ENCODE results near the gene STOM. TPM values are rescaled to one million over a fixed set of nuclear protein-coding genes. Genes with fewer than 3 reads are reported as not detected.

STOM gene
- total RNA-seq, 1 donor from 2014 or later: 53.2 TPM

- H3K27me3 Mint-ChIP-seq (ENCODE audit: unreplicated experiment): no peaks in the 10 kb centered on the region
- no peaks in the 10 kb centered on the region for H3K36me3 Mint-ChIP-seq (ENCODE audit: unreplicated experiment)
- TF ChIP-seq CTCF (IDR thresholded peaks at IDR 0.05): no peak
- DNase-seq (ENCODE audit: extremely low spot score, unreplicated experiment): no peak
- H3K4me3 Mint-ChIP-seq (ENCODE audit: unreplicated experiment): no peak overlapping the region
- H3K27ac Mint-ChIP-seq (ENCODE audit: unreplicated experiment): peak overlapping the region; percentile 66
- H3K9me3 Mint-ChIP-seq (ENCODE audit: unreplicated experiment): no peaks in the 10 kb centered on the region
- H3K4me1 Mint-ChIP-seq (ENCODE audit: unreplicated experiment): peaks cover 52% of the 10 kb centered on the region
Observed at GRCh38 chr9:121360601-121361374, 9.3 kb downstream of the STOM start.

DNA sequence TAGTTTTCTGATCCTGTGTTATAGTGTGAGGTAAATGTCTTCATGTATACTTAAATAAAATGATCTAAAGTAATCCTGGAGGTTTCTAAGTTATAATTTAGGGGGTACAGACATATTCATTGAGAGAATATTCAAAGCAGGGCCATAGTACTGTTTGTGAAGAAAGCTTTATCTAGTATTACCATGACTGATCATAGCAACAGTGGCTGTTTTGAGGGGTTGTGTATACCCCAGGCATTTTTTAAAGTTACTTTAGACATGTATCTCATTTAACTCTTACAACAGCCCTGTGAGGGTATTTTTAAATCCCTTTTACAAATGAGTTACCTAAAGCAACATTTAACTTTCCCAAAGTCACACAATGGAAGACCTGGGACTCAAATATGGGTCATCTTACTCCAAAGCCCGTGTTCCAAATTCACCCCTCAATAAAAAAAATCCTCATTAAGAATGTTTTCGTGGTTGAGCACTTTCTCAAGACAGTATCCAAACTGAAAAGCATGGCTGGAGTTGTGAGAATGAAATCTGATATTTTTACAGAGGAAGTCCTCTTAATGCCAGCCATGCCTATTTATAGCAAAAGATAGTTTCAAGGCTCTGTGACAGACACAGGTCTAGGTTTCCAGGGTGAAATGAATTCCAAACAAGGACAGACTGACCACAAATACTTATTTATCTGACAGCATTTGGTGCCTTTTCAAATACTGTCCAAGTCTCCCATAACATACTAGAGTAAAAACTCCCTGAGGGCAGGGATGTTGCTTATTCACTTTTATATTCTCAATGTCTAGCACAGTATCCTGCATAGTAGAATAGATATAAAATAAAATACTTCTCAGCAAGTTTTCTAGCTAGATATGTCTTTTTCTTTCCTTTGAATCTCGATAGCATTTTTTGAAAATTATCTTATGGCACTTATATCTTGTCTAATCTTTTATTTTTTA is 10.4 kb downstream of the STOM start:
- DNase-seq (ENCODE audit: extremely low spot score, unreplicated experiment): no peak
- Mint-ChIP-seq H3K4me3 (ENCODE audit: unreplicated experiment) (no peak overlapping the region), H3K36me3 (ENCODE audit: unreplicated experiment) (no peaks in the 10 kb centered on the region), H3K4me1 (ENCODE audit: unreplicated experiment) (peaks cover 44% of the 10 kb centered on the region), H3K27ac (ENCODE audit: unreplicated experiment) (peak overlapping the region; percentile 71), H3K9me3 (ENCODE audit: unreplicated experiment) (no peaks in the 10 kb centered on the region), H3K27me3 (ENCODE audit: unreplicated experiment) (no peaks in the 10 kb centered on the region)
- no peak for TF ChIP-seq CTCF (IDR thresholded peaks at IDR 0.05)

DNA sequence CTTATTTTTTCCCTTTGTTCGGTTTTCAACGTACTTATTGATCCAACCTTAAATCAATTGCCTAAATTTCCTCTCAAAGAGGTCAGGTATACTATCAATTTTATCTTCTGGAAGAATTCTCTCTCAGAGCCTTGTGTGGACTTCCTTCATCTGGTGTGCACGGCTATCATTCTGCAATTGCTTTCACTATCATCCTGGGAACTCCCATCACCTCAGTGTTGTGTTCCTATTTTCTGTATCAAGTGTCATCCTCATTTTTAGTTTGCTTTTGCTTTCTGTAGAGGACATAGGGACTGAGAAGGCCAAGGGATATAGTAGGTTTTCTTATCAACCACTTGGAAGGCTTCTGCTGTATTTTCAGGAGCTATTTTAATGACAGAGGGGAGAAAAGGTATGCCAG is 11.3 kb downstream of the STOM start:
- Mint-ChIP-seq H3K36me3 (ENCODE audit: unreplicated experiment) (no peaks in the 10 kb centered on the region), H3K4me3 (ENCODE audit: unreplicated experiment) (no peak overlapping the region), H3K27ac (ENCODE audit: unreplicated experiment) (no peak overlapping the region), H3K27me3 (ENCODE audit: unreplicated experiment) (no peaks in the 10 kb centered on the region), H3K4me1 (ENCODE audit: unreplicated experiment) (peaks cover 40% of the 10 kb centered on the region), H3K9me3 (ENCODE audit: unreplicated experiment) (no peaks in the 10 kb centered on the region)
- TF ChIP-seq CTCF (IDR thresholded peaks at IDR 0.05): no peak
- no peak for DNase-seq (ENCODE audit: extremely low spot score, unreplicated experiment)

DNA sequence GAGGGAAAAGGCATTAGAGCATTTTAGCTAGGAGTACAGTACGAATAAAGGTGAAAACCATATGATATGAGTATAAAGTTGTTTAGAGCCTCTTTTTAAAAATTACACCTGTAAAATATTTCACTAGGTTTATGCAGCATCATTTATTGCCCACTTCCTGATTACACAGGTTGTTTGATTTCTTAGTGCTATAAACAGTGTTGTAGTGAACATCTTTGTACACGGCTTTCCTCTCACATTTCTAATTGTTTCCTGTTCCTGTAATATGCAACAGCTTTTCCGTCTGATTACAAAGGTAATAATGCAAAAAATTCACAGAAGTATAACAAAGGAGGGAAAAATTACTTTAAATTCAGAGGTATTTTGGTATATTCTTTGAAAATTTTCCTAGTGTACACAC is 13.0 kb downstream of the STOM start:
- H3K9me3 Mint-ChIP-seq (ENCODE audit: unreplicated experiment): no peaks in the 10 kb centered on the region
- H3K27ac Mint-ChIP-seq (ENCODE audit: unreplicated experiment): no peak overlapping the region
- DNase-seq (ENCODE audit: extremely low spot score, unreplicated experiment): no peak
- H3K27me3 Mint-ChIP-seq (ENCODE audit: unreplicated experiment): no peaks in the 10 kb centered on the region
- TF ChIP-seq CTCF (IDR thresholded peaks at IDR 0.05): no peak
- no peak overlapping the region for H3K4me3 Mint-ChIP-seq (ENCODE audit: unreplicated experiment)
- peaks cover 26% of the 10 kb centered on the region for H3K4me1 Mint-ChIP-seq (ENCODE audit: unreplicated experiment)
- no peaks in the 10 kb centered on the region for H3K36me3 Mint-ChIP-seq (ENCODE audit: unreplicated experiment)

- H3K27ac Mint-ChIP-seq (ENCODE audit: unreplicated experiment): no peak overlapping the region
- no peaks in the 10 kb centered on the region for H3K27me3 Mint-ChIP-seq (ENCODE audit: unreplicated experiment)
- TF ChIP-seq CTCF (IDR thresholded peaks at IDR 0.05): no peak
- peaks cover 28% of the 10 kb centered on the region for H3K4me1 Mint-ChIP-seq (ENCODE audit: unreplicated experiment)
- H3K36me3 Mint-ChIP-seq (ENCODE audit: unreplicated experiment): no peaks in the 10 kb centered on the region
- no peak overlapping the region for H3K4me3 Mint-ChIP-seq (ENCODE audit: unreplicated experiment)
- no peaks in the 10 kb centered on the region for H3K9me3 Mint-ChIP-seq (ENCODE audit: unreplicated experiment)
- no peak for DNase-seq (ENCODE audit: extremely low spot score, unreplicated experiment)
Observed at GRCh38 chr9:121354762-121355161, 15.3 kb downstream of the STOM start.
